ENCODE measurements around the gene SMYD4.

GRCh38 chr17:1878419-1879121 is 48.9 kb upstream of the SMYD4 start:
- TF ChIP-seq CTCF (conservative IDR thresholded peaks at IDR 0.05 in 1 of 2, IDR thresholded peaks at IDR 0.05 in 1 of 2; ENCODE audit: low read depth in 1 of 2, low read length in 2 of 2) (no peak), EZH2 (IDR thresholded peaks at IDR 0.05; ENCODE audit: low read length, missing control alignments) (no peak)

Measured in fibroblast of lung (primary cell).